ENCODE data around the gene CACFD1. TPM values are rescaled to one million over a fixed set of nuclear protein-coding genes. Genes with fewer than 3 reads are reported as not detected.

The CACFD1 gene
- total RNA-seq, 1 experiment from 2014 or later: 22.5 TPM

- no peak for TF ChIP-seq SMAD3 (CRISPR knock-in tag; IDR thresholded peaks at IDR 0.05; ENCODE audit: borderline replicate concordance)
- no peak for TF ChIP-seq FOXK1 (CRISPR knock-in tag; IDR thresholded peaks at IDR 0.05)
- no peak for TF ChIP-seq ATF1 (CRISPR knock-in tag; IDR thresholded peaks at IDR 0.05)
- no peak for TF ChIP-seq PREB (CRISPR knock-in tag; IDR thresholded peaks at IDR 0.05; ENCODE audit: borderline replicate concordance)
Measured at GRCh38 chr9:133499892-133500270, 40.1 kb downstream of the CACFD1 start (continued).

- CTCF ChIA-PET: no interaction called here
Measured at GRCh38 chr9:133502112-133502511, 42.3 kb downstream of the CACFD1 start.

More at GRCh38 chr9:133502112-133502511, 42.3 kb downstream of the CACFD1 start:
- TF ChIP-seq CTCF (IDR thresholded peaks at IDR 0.05): no peak
- no peak for TF ChIP-seq ZNF425 (CRISPR knock-in tag; conservative IDR thresholded peaks at IDR 0.05)
- no peak for TF ChIP-seq PRRX2 (CRISPR knock-in tag; IDR thresholded peaks at IDR 0.05)
- no peak for TF ChIP-seq FOXP4 (CRISPR knock-in tag; IDR thresholded peaks at IDR 0.05)
- no peak for TF ChIP-seq RELA (CRISPR knock-in tag; IDR thresholded peaks at IDR 0.05; ENCODE audit: borderline replicate concordance)
- no peak for TF ChIP-seq AFF4 (CRISPR knock-in tag; IDR thresholded peaks at IDR 0.05; ENCODE audit: borderline replicate concordance)
- Mint-ChIP-seq H3K4me1 (no peaks in the 10 kb centered on the region), H3K27ac (no peak overlapping the region), H3K9me3 (peaks cover 37% of the 10 kb centered on the region), H3K4me3 (no peak overlapping the region), H3K27me3 (ENCODE audit: low read depth) (peaks cover 7% of the 10 kb centered on the region), H3K36me3 (peaks cover 9% of the 10 kb centered on the region; the same call in 1 of the 2 replicates)
- ATAC-seq (no peak), DNase-seq (ENCODE audit: low spot score) (no peak)
- POLR2A ChIA-PET: no interaction called here

Measured in WTC11 (cell line).